Activated CD4-positive, alpha-beta T cell treated with anti-CD3 and anti-CD28 coated beads, Interleukin-2, amount 10 ng/mL, durations not matched to agents 24 days and 14 days (primary cell): ENCODE results near the gene CYP21A2. TPM values are rescaled to one million over a fixed set of nuclear protein-coding genes. Genes with fewer than 3 reads are reported as not detected.
"Not testable (repeated sequence)": the region's sequence is repeated elsewhere in the genome, so short reads cannot be mapped to it uniquely, and the experiment has no call there.

ENCODE experiments used
- DNase-seq: peaks from one replicate; pipeline ENCODE4 v3.0.0; 2022
- H3K27ac Mint-ChIP-seq: one replicate; pipeline ENCODE4 v1.8.0; 2022; ENCODE audit warnings: mild to moderate bottlenecking, mixed read lengths
- H3K27me3 Mint-ChIP-seq: one replicate; pipeline ENCODE4 v1.8.0; 2022; ENCODE audit warnings: mixed read lengths
- H3K36me3 Mint-ChIP-seq: one replicate; pipeline ENCODE4 v1.8.0; 2022; ENCODE audit warnings: low read depth, mild to moderate bottlenecking, mixed read lengths
- H3K4me1 Mint-ChIP-seq: one replicate; pipeline ENCODE4 v1.8.0; 2021; ENCODE audit warnings: mixed read lengths
- H3K4me3 Mint-ChIP-seq: one replicate; pipeline ENCODE4 v1.8.0; 2022; ENCODE audit warnings: mild to moderate bottlenecking, moderate library complexity, mixed read lengths
- H3K9me3 Mint-ChIP-seq: one replicate; pipeline ENCODE4 v1.8.0; 2021; ENCODE audit warnings: mixed read lengths
- intact Hi-C: fragments of 100-400 bp; cut with micrococcal nuclease; formaldehyde crosslinking; loops from one replicate; pipeline ENCODE4 v1.15.1; 2023
- total RNA-seq: library from RNA; stranded (reverse); gene quantifications from 2 replicates; pipeline ENCODE4 v1.2.3, GENCODE V29; 2022

Gene CYP21A2
- total RNA-seq, 1 donor from 2014 or later: 0.35 TPM

- H3K4me1 Mint-ChIP-seq, H3K27me3 Mint-ChIP-seq, H3K9me3 Mint-ChIP-seq, H3K27ac Mint-ChIP-seq, H3K36me3 Mint-ChIP-seq, intact Hi-C loops, H3K4me3 Mint-ChIP-seq: not testable (repeated sequence)
- peak; percentile 2 for DNase-seq
Measured at GRCh38 chr6:32010856-32011530, 27.2 kb upstream of the CYP21A2 start.

GRCh38 chr6:32012941-32013617 lies 25.1 kb upstream of the CYP21A2 start:
- intact Hi-C loops, H3K4me3 Mint-ChIP-seq, H3K27me3 Mint-ChIP-seq, H3K36me3 Mint-ChIP-seq, H3K9me3 Mint-ChIP-seq, H3K4me1 Mint-ChIP-seq, H3K27ac Mint-ChIP-seq: not testable (repeated sequence)
- peak; percentile 23 for DNase-seq

- H3K27me3 Mint-ChIP-seq, intact Hi-C loops, DNase-seq, H3K27ac Mint-ChIP-seq, H3K9me3 Mint-ChIP-seq, H3K36me3 Mint-ChIP-seq, H3K4me1 Mint-ChIP-seq, H3K4me3 Mint-ChIP-seq: not testable (repeated sequence)
Measured at GRCh38 chr6:32013738-32014137, 24.5 kb upstream of the CYP21A2 start.

GRCh38 chr6:32014547-32014946 lies 23.7 kb upstream of the CYP21A2 start, which contains the start of gene C4B:
TSS of gene C4B (plus strand) at chr6:32014795. CDS start at chr6:32014846, 51 bp downstream.
- H3K4me3 Mint-ChIP-seq, intact Hi-C loops, H3K36me3 Mint-ChIP-seq, DNase-seq, H3K4me1 Mint-ChIP-seq, H3K27me3 Mint-ChIP-seq, H3K27ac Mint-ChIP-seq, H3K9me3 Mint-ChIP-seq: not testable (repeated sequence)

GRCh38 chr6:32022100-32022499 lies 16.1 kb upstream of the CYP21A2 start:
- H3K4me1 Mint-ChIP-seq, H3K36me3 Mint-ChIP-seq, DNase-seq, H3K27ac Mint-ChIP-seq, H3K27me3 Mint-ChIP-seq, H3K9me3 Mint-ChIP-seq, intact Hi-C loops, H3K4me3 Mint-ChIP-seq: not testable (repeated sequence)

- H3K36me3 Mint-ChIP-seq, H3K9me3 Mint-ChIP-seq, DNase-seq, intact Hi-C loops, H3K4me3 Mint-ChIP-seq, H3K27ac Mint-ChIP-seq, H3K4me1 Mint-ChIP-seq, H3K27me3 Mint-ChIP-seq: not testable (repeated sequence)
Measured at GRCh38 chr6:32028631-32029030, 9.6 kb upstream of the CYP21A2 start.

- H3K4me3 Mint-ChIP-seq, H3K4me1 Mint-ChIP-seq, intact Hi-C loops, H3K36me3 Mint-ChIP-seq, DNase-seq, H3K9me3 Mint-ChIP-seq, H3K27me3 Mint-ChIP-seq, H3K27ac Mint-ChIP-seq: not testable (repeated sequence)
Measured at GRCh38 chr6:32029553-32029952, 8.7 kb upstream of the CYP21A2 start.

GRCh38 chr6:32035283-32036013 lies 2.8 kb upstream of the CYP21A2 start:
- H3K9me3 Mint-ChIP-seq, H3K27ac Mint-ChIP-seq, intact Hi-C loops, DNase-seq, H3K4me3 Mint-ChIP-seq, H3K36me3 Mint-ChIP-seq, H3K4me1 Mint-ChIP-seq, H3K27me3 Mint-ChIP-seq: not testable (repeated sequence)

GRCh38 chr6:32037136-32037535 lies 1.1 kb upstream of the CYP21A2 start:
- DNase-seq, H3K27ac Mint-ChIP-seq, H3K4me1 Mint-ChIP-seq, H3K36me3 Mint-ChIP-seq, intact Hi-C loops, H3K27me3 Mint-ChIP-seq, H3K4me3 Mint-ChIP-seq, H3K9me3 Mint-ChIP-seq: not testable (repeated sequence)

- DNase-seq, H3K4me1 Mint-ChIP-seq, H3K4me3 Mint-ChIP-seq, H3K27ac Mint-ChIP-seq, intact Hi-C loops, H3K27me3 Mint-ChIP-seq, H3K9me3 Mint-ChIP-seq, H3K36me3 Mint-ChIP-seq: not testable (repeated sequence)
Measured at GRCh38 chr6:32038878-32039277, 663 bp downstream of the CYP21A2 start.

GRCh38 chr6:32039321-32040274 lies 1.4 kb downstream of the CYP21A2 start:
- H3K4me3 Mint-ChIP-seq, H3K27me3 Mint-ChIP-seq, H3K4me1 Mint-ChIP-seq, DNase-seq, H3K27ac Mint-ChIP-seq, H3K9me3 Mint-ChIP-seq, H3K36me3 Mint-ChIP-seq: not testable (repeated sequence)
- intact Hi-C loops: loop anchor here (10.0 kb wide), 1 partner anchor 115 kb away; the partner anchor contains the start of genes PPT2 and PRRT1

- not testable (repeated sequence) for H3K36me3 Mint-ChIP-seq, H3K4me1 Mint-ChIP-seq, DNase-seq, H3K27me3 Mint-ChIP-seq, H3K9me3 Mint-ChIP-seq, H3K4me3 Mint-ChIP-seq, H3K27ac Mint-ChIP-seq
- intact Hi-C loops: loop anchor here (10.0 kb wide), 1 partner anchor 114 kb away; the partner anchor contains the start of genes PPT2 and PRRT1
Measured at GRCh38 chr6:32040299-32041049, 2.3 kb downstream of the CYP21A2 start.

- not testable (repeated sequence) for DNase-seq, H3K4me1 Mint-ChIP-seq, H3K4me3 Mint-ChIP-seq, H3K36me3 Mint-ChIP-seq, H3K27ac Mint-ChIP-seq, H3K9me3 Mint-ChIP-seq, H3K27me3 Mint-ChIP-seq
- intact Hi-C loops: loop anchor here (10.0 kb wide), 1 partner anchor 114 kb away; the partner anchor contains the start of genes PPT2 and PRRT1
Measured at GRCh38 chr6:32041050-32041321, 2.8 kb downstream of the CYP21A2 start.
